Left lung (tissue), 10 donors: ENCODE measurements around the gene COL6A3. TPM values are rescaled to one million over a fixed set of nuclear protein-coding genes. Genes with fewer than 3 reads are reported as not detected.

Source experiments
- ATAC-seq: fragments of 200-7000 bp; cut with Tn5 transposase; one replicate; pipeline ENCODE4 v1.9.1; 2020; ENCODE audit warnings: moderate library complexity
- DNase-seq, 4 donors: peaks; one replicate each; pipeline ENCODE4 v3.0.0-alpha.2; 2013 to 2020
- H3K27ac ChIP-seq, 2 donors: fragments of 200-600 bp; sonication (generic) in 1 of 2; one replicate each; pipeline versions ENCODE4 v1.5.0 to v1.8.0; 2020 to 2021
- H3K27me3 ChIP-seq, 2 donors: fragments of 200-600 bp; sonication (generic) in 1 of 2; one replicate each; pipeline versions ENCODE4 v1.5.0 to v1.8.0; 2020 to 2021
- H3K36me3 ChIP-seq, 2 donors: fragments of 200-600 bp; sonication (generic) in 1 of 2; one replicate each; pipeline versions ENCODE4 v1.5.0 to v1.8.0; 2020 to 2021
- H3K4me1 ChIP-seq, 2 donors: fragments of 200-600 bp; one replicate each; pipeline ENCODE4 v1.8.0; 2021
- H3K4me3 ChIP-seq, 2 donors: fragments of 200-600 bp; sonication (generic) in 1 of 2; one replicate each; pipeline versions ENCODE4 v1.5.0 to v1.8.0; 2020 to 2021; ENCODE audit warnings: mild to moderate bottlenecking in 1 of 2
- H3K9me3 ChIP-seq, 2 donors: fragments of 200-600 bp; sonication (generic) in 1 of 2; one replicate each; pipeline versions ENCODE4 v1.5.0 to v1.8.0; 2020 to 2021
- CTCF ChIP-seq, 2 donors: fragments of 200-600 bp; sonication (generic) in 1 of 2; IDR thresholded peaks; one replicate each; pipeline versions ENCODE4 v1.5.0 to v1.8.0; 2021; ENCODE audit warnings: antibody characterized with exemption in 2 of 2
- intact Hi-C, 2 donors: fragments of 100-400 bp; cut with DNase I; formaldehyde crosslinking; loops; one replicate each; pipeline versions ENCODE4 v1.11.2 to v1.14.2; 2022
- polyA plus RNA-seq, 6 donors: library from polyadenylated mRNA; unstranded; fragments of 120-200 nt; gene quantifications; one replicate each; pipeline ENCODE4 v1.2.1, GENCODE V29; 2013; ENCODE audit not compliant: insufficient read length in 6 of 6
- total RNA-seq, 2 donors: library from RNA; stranded (reverse); fragmentation: NEBNext Ultra II Directional; extraction: Animal tissue kit (Norgen Biotek cat#: 25700); gene quantifications; one replicate each; pipeline ENCODE4 v1.2.1, GENCODE V29; 2021
- donor health status: DM: no; HTN: yes; CAD: no.
- donor health status: DM: no; HTN: no; CAD: no.

COL6A3 gene
- total and polyA plus RNA-seq, 8 donors, result 598 to 868 (median 760) TPM

DNA sequence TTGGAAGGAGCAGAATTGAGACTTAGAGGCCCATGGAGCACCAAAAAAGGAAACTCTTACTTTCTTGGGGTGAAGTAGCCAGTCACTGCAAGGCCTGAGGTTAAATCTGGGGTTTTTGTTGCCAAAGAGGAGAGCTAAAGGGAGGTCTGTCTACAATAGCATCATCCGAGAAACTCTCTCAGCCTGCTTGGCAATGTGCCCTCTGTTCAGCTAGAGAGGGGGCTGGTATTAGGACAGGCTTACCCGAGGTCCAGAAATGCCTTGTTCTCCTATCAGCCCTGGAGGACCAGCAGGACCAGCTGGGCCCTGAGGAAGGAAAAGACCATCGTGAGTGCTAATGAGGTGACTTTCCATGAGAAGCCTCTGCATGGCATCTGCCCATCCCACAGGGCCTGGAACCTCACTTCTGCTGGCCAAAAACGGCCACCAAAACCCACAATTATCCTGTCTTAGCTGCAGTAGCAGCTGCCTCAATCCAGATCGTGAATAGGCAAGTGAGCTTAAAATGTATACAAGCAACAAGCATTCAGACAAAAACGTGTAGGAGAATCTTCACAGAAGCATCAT lies 61.6 kb downstream of the COL6A3 start:
- DNase-seq (no peak), ATAC-seq (no peak)
- Histone ChIP-seq H3K36me3 (no peaks in the 10 kb centered on the region), H3K27me3 (peaks cover 0 to 44% of the 10 kb centered on the region in 2 donors), H3K4me3 (no peak overlapping the region), H3K27ac (peak overlapping the region in 1 of 2 donors; percentile 13), H3K9me3 (no peaks in the 10 kb centered on the region), H3K4me1 (no peaks in the 10 kb centered on the region)
- no peak for TF ChIP-seq CTCF (IDR thresholded peaks at IDR 0.05)
- intact Hi-C loops, result no loop called here

DNA sequence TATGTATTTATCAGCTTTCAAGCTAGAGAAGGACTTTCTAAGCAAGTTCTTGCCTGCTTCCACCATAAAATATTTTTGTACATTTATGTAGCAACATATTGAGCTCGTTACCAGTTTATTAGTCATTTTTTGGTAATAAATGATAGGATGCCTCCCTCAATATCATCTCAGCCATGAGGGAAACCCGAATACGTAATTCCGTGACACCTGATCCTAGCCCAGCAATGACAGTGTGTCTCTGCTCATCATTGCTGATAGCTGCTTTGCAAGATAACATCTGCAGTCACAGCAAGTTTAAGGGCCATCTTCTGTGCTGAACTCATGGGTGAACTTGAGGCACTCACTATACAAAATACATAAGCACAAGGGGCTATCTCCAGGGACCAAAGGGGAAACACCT lies 62.2 kb downstream of the COL6A3 start:
- H3K36me3 ChIP-seq, result no peaks in the 10 kb centered on the region
- TF ChIP-seq CTCF (IDR thresholded peaks at IDR 0.05), result no peak
- intact Hi-C loops, result no loop called here
- no peaks in the 10 kb centered on the region for H3K4me1 ChIP-seq
- peak overlapping the region in 1 of 2 donors; percentile 13 for H3K27ac ChIP-seq
- no peak overlapping the region for H3K4me3 ChIP-seq
- DNase-seq (no peak), ATAC-seq (no peak)
- H3K27me3 ChIP-seq, result peaks cover 0 to 44% of the 10 kb centered on the region in 2 donors
- H3K9me3 ChIP-seq, result no peaks in the 10 kb centered on the region

DNA sequence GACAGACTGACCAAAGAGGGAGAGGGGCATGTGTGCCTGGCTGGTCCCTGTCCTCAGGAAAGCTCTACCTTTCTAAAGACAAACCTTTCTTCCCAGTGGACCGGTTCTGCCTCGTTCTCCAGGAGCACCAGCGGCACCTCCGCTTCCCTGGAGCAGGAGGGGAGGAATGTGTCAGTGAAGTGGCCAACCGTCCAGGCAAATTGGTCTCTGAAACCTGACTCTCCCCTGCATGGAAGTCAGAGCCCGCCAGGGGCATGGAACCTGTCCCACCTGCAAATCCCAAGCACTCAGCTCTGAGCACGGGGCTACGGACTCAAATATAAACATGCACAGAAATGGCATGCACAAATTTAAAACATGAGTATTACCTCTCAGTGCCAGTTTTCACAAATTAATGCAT lies 62.9 kb downstream of the COL6A3 start:
- H3K4me3 ChIP-seq, result no peak overlapping the region
- H3K27ac ChIP-seq, result no peak overlapping the region
- H3K36me3 ChIP-seq, result no peaks in the 10 kb centered on the region
- H3K27me3 ChIP-seq, result peaks cover 0 to 44% of the 10 kb centered on the region in 2 donors
- no peaks in the 10 kb centered on the region for H3K9me3 ChIP-seq
- no peaks in the 10 kb centered on the region for H3K4me1 ChIP-seq
- no peak for TF ChIP-seq CTCF (IDR thresholded peaks at IDR 0.05)
- DNase-seq (no peak), ATAC-seq (no peak)
- intact Hi-C loops, result no loop called here

DNA sequence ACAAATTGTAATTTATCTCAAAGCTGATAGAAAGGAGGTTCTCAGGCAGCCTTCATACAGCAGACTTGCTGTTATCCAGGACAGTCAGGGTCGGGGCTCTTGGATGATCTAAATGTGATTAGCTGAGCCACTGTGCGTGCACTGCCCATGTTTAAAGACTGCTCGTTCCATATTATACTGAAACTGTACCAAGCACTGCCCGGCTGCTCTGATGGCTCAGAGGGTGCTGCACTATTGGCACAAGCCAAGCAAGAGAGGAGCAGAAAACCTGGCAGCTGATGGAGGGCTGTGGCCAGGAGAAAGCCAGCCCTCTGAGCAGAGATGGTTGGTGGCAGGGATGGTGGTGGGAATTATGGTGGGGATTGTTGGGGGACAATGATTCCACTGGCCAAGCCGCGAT lies 63.4 kb downstream of the COL6A3 start:
- H3K27me3 ChIP-seq, result peaks cover 0 to 40% of the 10 kb centered on the region in 2 donors
- no peak for TF ChIP-seq CTCF (IDR thresholded peaks at IDR 0.05)
- ATAC-seq, result no peak
- H3K36me3 ChIP-seq, result no peaks in the 10 kb centered on the region
- no peak for DNase-seq
- H3K4me3 ChIP-seq, result no peak overlapping the region
- no peak overlapping the region for H3K27ac ChIP-seq
- no peaks in the 10 kb centered on the region for H3K4me1 ChIP-seq
- intact Hi-C loops, result no loop called here
- H3K9me3 ChIP-seq, result no peaks in the 10 kb centered on the region

GRCh38 chr2:237350070-237350469 lies 63.9 kb downstream of the COL6A3 start:
- no peak overlapping the region for H3K27ac ChIP-seq
- H3K36me3 ChIP-seq, result no peaks in the 10 kb centered on the region
- no peaks in the 10 kb centered on the region for H3K9me3 ChIP-seq
- intact Hi-C loops, result no loop called here
- DNase-seq (no peak), ATAC-seq (no peak)
- H3K27me3 ChIP-seq, result peaks cover 0 to 34% of the 10 kb centered on the region in 2 donors
- TF ChIP-seq CTCF (IDR thresholded peaks at IDR 0.05), result no peak
- H3K4me1 ChIP-seq, result no peaks in the 10 kb centered on the region
- no peak overlapping the region for H3K4me3 ChIP-seq
